Upper lobe of right lung (tissue), 1 donor: ENCODE data around the gene SLC2A13. TPM values are rescaled to one million over a fixed set of nuclear protein-coding genes. Genes with fewer than 3 reads are reported as not detected.
A peak's percentile ranks its signal among the peaks of the same experiment; 100 is the strongest.
"Not testable (repeated sequence)": the region's sequence is repeated elsewhere in the genome, so short reads cannot be mapped to it uniquely, and the experiment has no call there.

Source experiments
- ATAC-seq: fragments of 200-7000 bp; cut with Tn5 transposase; one replicate; pipeline ENCODE4 v1.9.1; 2020; ENCODE audit warnings: mild to moderate bottlenecking, moderate library complexity
- DNase-seq: peaks from one replicate; pipeline ENCODE4 v3.0.0-alpha.2; 2020
- H3K27ac ChIP-seq: fragments of 200-600 bp; one replicate; pipeline ENCODE4 v1.8.0; 2022
- H3K27me3 ChIP-seq: fragments of 200-600 bp; one replicate; pipeline ENCODE4 v1.8.0; 2022; ENCODE audit warnings: mild to moderate bottlenecking
- H3K36me3 ChIP-seq: fragments of 200-600 bp; one replicate; pipeline ENCODE4 v1.8.0; 2022
- H3K4me1 ChIP-seq: fragments of 200-600 bp; one replicate; pipeline ENCODE4 v1.8.0; 2022
- H3K4me3 ChIP-seq: fragments of 200-600 bp; one replicate; pipeline ENCODE4 v1.8.0; 2022; ENCODE audit warnings: mild to moderate bottlenecking
- H3K9me3 ChIP-seq: fragments of 200-600 bp; one replicate; pipeline ENCODE4 v1.8.0; 2022
- CTCF ChIP-seq: fragments of 200-600 bp; IDR thresholded peaks from one replicate; pipeline ENCODE4 v1.8.0; 2022; ENCODE audit warnings: antibody characterized with exemption
- intact Hi-C: fragments of 100-400 bp; cut with DNase I; formaldehyde crosslinking; loops from one replicate; pipeline ENCODE4 v1.11.0; 2022
- total RNA-seq: library from RNA; stranded (reverse); fragmentation: NEBNext Ultra II Directional; extraction: Animal tissue kit (Norgen Biotek cat#: 25700); gene quantifications from one replicate; pipeline ENCODE4 v1.2.1, GENCODE V29; 2021
- donor health status: DM: no; HTN: yes; CAD: no; lungs with severe emphysema.

SLC2A13 gene
- total RNA-seq, 1 donor from 2014 or later, result 11.3 TPM

GRCh38 chr12:40032433-40033241 is 73.2 kb downstream of the SLC2A13 start:
- Histone ChIP-seq H3K9me3 (no peaks in the 10 kb centered on the region), H3K27ac (no peak overlapping the region), H3K4me3 (no peak overlapping the region), H3K4me1 (no peaks in the 10 kb centered on the region), H3K27me3 (no peaks in the 10 kb centered on the region), H3K36me3 (no peaks in the 10 kb centered on the region)
- peak; percentile 65 for ATAC-seq
- no peak for TF ChIP-seq CTCF
- intact Hi-C loops, result no loop called here
- no peak for DNase-seq

- DNase-seq (no peak), ATAC-seq (peak; percentile 29)
- intact Hi-C loops, result no loop called here
- H3K4me3 ChIP-seq, result no peak overlapping the region
- no peaks in the 10 kb centered on the region for H3K36me3 ChIP-seq
- H3K4me1 ChIP-seq, result no peaks in the 10 kb centered on the region
- no peak for TF ChIP-seq CTCF
- no peak overlapping the region for H3K27ac ChIP-seq
- no peaks in the 10 kb centered on the region for H3K27me3 ChIP-seq
- H3K9me3 ChIP-seq, result no peaks in the 10 kb centered on the region
Measured at GRCh38 chr12:40031965-40032364, 73.9 kb downstream of the SLC2A13 start.

- H3K36me3 ChIP-seq, H3K9me3 ChIP-seq, DNase-seq, H3K4me3 ChIP-seq, H3K4me1 ChIP-seq, H3K27me3 ChIP-seq, ATAC-seq, H3K27ac ChIP-seq, intact Hi-C loops: not testable (repeated sequence)
Measured at GRCh38 chr12:40030970-40031369, 74.9 kb downstream of the SLC2A13 start.

- Histone ChIP-seq H3K4me3 (no peak overlapping the region), H3K27me3 (no peaks in the 10 kb centered on the region), H3K4me1 (no peaks in the 10 kb centered on the region), H3K9me3 (no peaks in the 10 kb centered on the region), H3K36me3 (no peaks in the 10 kb centered on the region), H3K27ac (no peak overlapping the region)
- intact Hi-C loops, result no loop called here
- no peak for ATAC-seq
- no peak for TF ChIP-seq CTCF
- no peak for DNase-seq
Measured at GRCh38 chr12:40028296-40028695, 77.6 kb downstream of the SLC2A13 start.

GRCh38 chr12:40022850-40023249 is 83.0 kb downstream of the SLC2A13 start:
- intact Hi-C loops, result no loop called here
- no peaks in the 10 kb centered on the region for H3K36me3 ChIP-seq
- H3K9me3 ChIP-seq, result no peaks in the 10 kb centered on the region
- DNase-seq (no peak), ATAC-seq (no peak)
- no peak overlapping the region for H3K27ac ChIP-seq
- no peak for TF ChIP-seq CTCF
- no peaks in the 10 kb centered on the region for H3K4me1 ChIP-seq
- no peak overlapping the region for H3K4me3 ChIP-seq
- H3K27me3 ChIP-seq, result no peaks in the 10 kb centered on the region

- intact Hi-C loops, result no loop called here
- ATAC-seq (no peak), DNase-seq (no peak)
- Histone ChIP-seq H3K36me3 (no peaks in the 10 kb centered on the region), H3K9me3 (no peaks in the 10 kb centered on the region), H3K4me3 (no peak overlapping the region), H3K27ac (no peak overlapping the region), H3K27me3 (no peaks in the 10 kb centered on the region), H3K4me1 (no peaks in the 10 kb centered on the region)
- TF ChIP-seq CTCF, result no peak
Measured at GRCh38 chr12:40020261-40020691, 85.6 kb downstream of the SLC2A13 start.
